ENCODE data around the gene CEP131.

Gene CEP131

GRCh38 chr17:81197831-81198490 lies 24.8 kb downstream of the CEP131 start:
- H3K4me3 Mint-ChIP-seq, result no peak overlapping the region
- H3K27ac Mint-ChIP-seq, result no peak overlapping the region
- peaks cover 8% of the 10 kb centered on the region for H3K36me3 Mint-ChIP-seq (ENCODE audit: low read depth)
- no peaks in the 10 kb centered on the region for H3K9me3 Mint-ChIP-seq
- TF ChIP-seq CTCF (IDR thresholded peaks at IDR 0.05; ENCODE audit: unreplicated experiment in 3 of 3), result no peak
- H3K4me1 Mint-ChIP-seq, result no peaks in the 10 kb centered on the region
- H3K27me3 Mint-ChIP-seq (ENCODE audit: low read depth), result no peaks in the 10 kb centered on the region

- Mint-ChIP-seq H3K9me3 (no peaks in the 10 kb centered on the region), H3K36me3 (ENCODE audit: low read depth) (peaks cover 8% of the 10 kb centered on the region), H3K4me3 (no peak overlapping the region), H3K27me3 (ENCODE audit: low read depth) (no peaks in the 10 kb centered on the region), H3K27ac (no peak overlapping the region), H3K4me1 (no peaks in the 10 kb centered on the region)
- no peak for TF ChIP-seq CTCF (IDR thresholded peaks at IDR 0.05; ENCODE audit: unreplicated experiment in 3 of 3)
Measured at GRCh38 chr17:81197409-81197795, 25.4 kb downstream of the CEP131 start.

DNA sequence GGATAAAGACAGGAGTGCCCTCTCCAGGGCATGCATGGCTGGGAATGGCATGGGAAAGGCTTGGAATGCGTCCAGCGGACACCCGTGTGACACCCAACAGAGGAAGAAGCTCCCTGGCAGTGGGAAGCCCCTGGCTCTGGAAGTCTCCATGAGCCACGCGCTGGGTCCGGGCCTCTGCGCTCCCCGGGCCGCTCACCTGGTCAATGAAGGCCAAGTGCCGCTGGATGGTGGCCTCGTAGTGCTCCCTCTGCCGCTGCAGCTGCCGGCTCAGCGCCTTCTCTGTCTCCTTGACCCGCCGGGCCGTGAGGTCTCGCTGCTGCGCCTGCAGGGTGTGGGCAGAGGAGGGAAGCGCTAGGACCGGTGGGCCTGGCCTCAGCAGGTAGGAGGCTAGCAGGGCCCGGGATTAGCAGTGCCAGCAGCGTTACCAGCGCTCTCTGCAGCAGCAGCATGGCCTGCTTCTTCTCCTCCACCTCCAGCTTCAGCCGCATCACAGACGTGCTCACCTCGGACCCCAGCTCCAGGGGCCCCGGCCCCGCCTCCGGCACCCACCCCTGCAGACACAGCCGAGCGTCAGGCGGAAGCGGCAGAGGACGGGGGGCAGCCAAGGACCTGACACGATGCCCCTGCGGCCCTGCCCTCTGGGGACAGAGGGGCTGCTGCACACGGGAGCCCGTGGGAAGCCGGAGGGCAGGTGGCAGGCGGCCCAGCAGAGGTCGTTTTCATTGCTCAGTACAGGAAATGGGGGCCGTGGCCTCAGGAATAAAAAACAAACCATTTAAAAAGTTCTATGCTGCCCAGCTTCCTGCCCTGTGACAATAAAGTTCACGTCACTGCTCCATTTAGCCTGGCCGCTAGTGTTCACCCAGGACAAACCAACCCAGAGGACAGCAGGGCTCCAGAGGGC lies 26.0 kb downstream of the CEP131 start:
- no peaks in the 10 kb centered on the region for H3K4me1 Mint-ChIP-seq
- TF ChIP-seq CTCF (IDR thresholded peaks at IDR 0.05; ENCODE audit: unreplicated experiment in 3 of 3), result no peak
- no peak overlapping the region for H3K4me3 Mint-ChIP-seq
- no peaks in the 10 kb centered on the region for H3K9me3 Mint-ChIP-seq
- peaks cover 8% of the 10 kb centered on the region for H3K36me3 Mint-ChIP-seq (ENCODE audit: low read depth)
- H3K27me3 Mint-ChIP-seq (ENCODE audit: low read depth), result no peaks in the 10 kb centered on the region
- H3K27ac Mint-ChIP-seq, result no peak overlapping the region

- Mint-ChIP-seq H3K4me1 (no peaks in the 10 kb centered on the region), H3K9me3 (no peaks in the 10 kb centered on the region), H3K27me3 (ENCODE audit: low read depth) (no peaks in the 10 kb centered on the region), H3K4me3 (no peak overlapping the region), H3K27ac (no peak overlapping the region), H3K36me3 (ENCODE audit: low read depth) (peaks cover 8% of the 10 kb centered on the region)
- TF ChIP-seq CTCF (IDR thresholded peaks at IDR 0.05; ENCODE audit: unreplicated experiment in 3 of 3), result no peak
Measured at GRCh38 chr17:81195941-81196495, 26.7 kb downstream of the CEP131 start.

- Mint-ChIP-seq H3K27ac (no peak overlapping the region), H3K36me3 (ENCODE audit: low read depth) (peaks cover 4% of the 10 kb centered on the region), H3K9me3 (no peaks in the 10 kb centered on the region), H3K4me3 (no peak overlapping the region), H3K4me1 (no peaks in the 10 kb centered on the region), H3K27me3 (ENCODE audit: low read depth) (no peaks in the 10 kb centered on the region)
- no peak for TF ChIP-seq CTCF (IDR thresholded peaks at IDR 0.05; ENCODE audit: unreplicated experiment in 3 of 3)
Measured at GRCh38 chr17:81194941-81195901, 27.5 kb downstream of the CEP131 start.

All from nephron (organoid).